NCI-H510A treated with DMSO at 0.1 percent for 48 hours (cell line): ENCODE data around the gene NPR1.

Source experiments
- DNase-seq: peaks from one replicate; lab custom pipeline; 2025; lab: John Stamatoyannopoulos, UW

NPR1 gene

GRCh38 chr1:153727463-153728304 is 49.2 kb downstream of the NPR1 start, which contains the start of gene INTS3:
INTS3 (plus strand) TSS chr1:153728050; CDS start chr1:153728635, 585 bp downstream.
- peak; percentile 98 for DNase-seq

GRCh38 chr1:153728305-153729066 is 50.0 kb downstream of the NPR1 start:
- peak; percentile 35 for DNase-seq

GRCh38 chr1:153730468-153730988 is 52.0 kb downstream of the NPR1 start:
- DNase-seq = no peak

- peak; percentile 73 for DNase-seq
Observed at GRCh38 chr1:153733970-153734369, 55.5 kb downstream of the NPR1 start.

GRCh38 chr1:153734396-153735089 is 56.1 kb downstream of the NPR1 start:
- DNase-seq = no peak

GRCh38 chr1:153735090-153735420 is 56.6 kb downstream of the NPR1 start:
- no peak for DNase-seq

- no peak for DNase-seq
Observed at GRCh38 chr1:153741986-153742385, 63.5 kb downstream of the NPR1 start.

- DNase-seq = no peak
Observed at GRCh38 chr1:153742411-153743142, 64.1 kb downstream of the NPR1 start.
